H9 (cell line): ENCODE data around the gene ASCC3. TPM values are rescaled to one million over a fixed set of nuclear protein-coding genes. Genes with fewer than 3 reads are reported as not detected.

Experiments used
- DNase-seq: peaks from one replicate; pipeline ENCODE4 v3.0.0-alpha.2; 2017
- H2AFZ ChIP-seq: one replicate; pipeline ENCODE4 v1.6.1; 2013; ENCODE audit warnings: mild to moderate bottlenecking, low read length, control low read depth, moderate library complexity
- H2AK5ac ChIP-seq: 2 replicates; pipeline ENCODE4 v1.6.1; 2013; ENCODE audit warnings: low read length, control low read depth, mixed read lengths; ENCODE audit not compliant: insufficient read length
- H2BK120ac ChIP-seq: one replicate; pipeline ENCODE4 v1.6.1; 2013; ENCODE audit warnings: low read depth, mild to moderate bottlenecking, low read length, control low read depth, inconsistent platforms; ENCODE audit not compliant: poor library complexity, severe bottlenecking
- H2BK12ac ChIP-seq: 2 replicates; pipeline ENCODE4 v1.6.1; 2013; ENCODE audit warnings: low read length, control low read depth, mixed read lengths, low read depth; ENCODE audit not compliant: insufficient read length
- H2BK15ac ChIP-seq: 2 replicates; pipeline ENCODE4 v1.6.1; 2013; ENCODE audit warnings: low read depth, low read length, control low read depth
- H2BK20ac ChIP-seq: one replicate; pipeline ENCODE4 v1.6.1; 2013; ENCODE audit warnings: low read depth, mild to moderate bottlenecking, low read length, control low read depth, inconsistent platforms; ENCODE audit not compliant: poor library complexity, severe bottlenecking
- H2BK5ac ChIP-seq: 2 replicates; pipeline ENCODE4 v1.6.1; 2013; ENCODE audit warnings: low read length, control low read depth, mixed read lengths; ENCODE audit not compliant: insufficient read length
- H3K14ac ChIP-seq: 2 replicates; pipeline ENCODE4 v1.6.1; 2013; ENCODE audit warnings: low read length, control low read depth; ENCODE audit not compliant: insufficient read depth
- H3K18ac ChIP-seq: 2 replicates; pipeline ENCODE4 v1.6.1; 2013; ENCODE audit warnings: low read depth, mild to moderate bottlenecking, mixed read lengths, low read length, control low read depth; ENCODE audit not compliant: insufficient read length
- H3K23ac ChIP-seq: 2 replicates; pipeline ENCODE4 v1.6.1; 2013; ENCODE audit warnings: low read length, control low read depth, mixed read lengths, low read depth; ENCODE audit not compliant: insufficient read length
- H3K23me2 ChIP-seq: 2 replicates; pipeline ENCODE4 v1.6.1; 2013; ENCODE audit warnings: low read depth, mild to moderate bottlenecking, mixed read lengths, low read length, control low read depth; ENCODE audit not compliant: insufficient read length, poor library complexity, severe bottlenecking
- H3K27ac ChIP-seq: 2 replicates; pipeline ENCODE4 v1.5.1; 2013; ENCODE audit warnings: low read length, control low read depth, mixed read lengths, low read depth; ENCODE audit not compliant: insufficient read length
- H3K27me3 ChIP-seq: 2 replicates; pipeline ENCODE4 v1.6.1; 2013; ENCODE audit warnings: low read length, control low read depth, inconsistent platforms; ENCODE audit not compliant: insufficient read depth
- H3K4ac ChIP-seq: 2 replicates; pipeline ENCODE4 v1.6.1; 2013; ENCODE audit warnings: low read depth, mild to moderate bottlenecking, control low read depth, inconsistent platforms, low read length, moderate library complexity
- H3K4me1 ChIP-seq: 2 replicates; pipeline ENCODE4 v1.6.1; 2013; ENCODE audit warnings: low read length, control low read depth, inconsistent platforms; ENCODE audit not compliant: insufficient read depth
- H3K4me2 ChIP-seq: 2 replicates; pipeline ENCODE4 v1.6.1; 2013; ENCODE audit warnings: low read length, control low read depth, mixed read lengths; ENCODE audit not compliant: insufficient read length, insufficient read depth
- H3K56ac ChIP-seq: 2 replicates; pipeline ENCODE4 v1.6.1; 2013; ENCODE audit warnings: low read depth, mild to moderate bottlenecking, mixed read lengths, low read length, control low read depth; ENCODE audit not compliant: insufficient read length
- H3K79me1 ChIP-seq: 2 replicates; pipeline ENCODE4 v1.6.1; 2013; ENCODE audit warnings: low read depth, mild to moderate bottlenecking, moderate library complexity, low read length, control low read depth, inconsistent platforms; ENCODE audit not compliant: insufficient read depth, poor library complexity, severe bottlenecking
- H3K79me2 ChIP-seq: 2 replicates; pipeline ENCODE4 v1.6.1; 2013; ENCODE audit warnings: low read length, control low read depth, inconsistent platforms; ENCODE audit not compliant: insufficient read depth
- H3K9ac ChIP-seq: 2 replicates; pipeline ENCODE4 v1.6.1; 2013; ENCODE audit warnings: low read length, control low read depth, mixed read lengths; ENCODE audit not compliant: insufficient read length; ENCODE audit errors: extremely low read depth
- H3K9me3 ChIP-seq: one replicate; pipeline ENCODE4 v1.6.1; 2013; ENCODE audit warnings: low read depth, low read length, inconsistent platforms; ENCODE audit not compliant: control insufficient read depth
- H3T11ph ChIP-seq: one replicate; pipeline ENCODE4 v1.6.1; 2013; ENCODE audit warnings: mild to moderate bottlenecking, low read length, control low read depth, inconsistent platforms
- H4K20me1 ChIP-seq: one replicate; pipeline ENCODE4 v1.6.1; 2013; ENCODE audit not compliant: control insufficient read depth, insufficient read length, insufficient read depth
- H4K5ac ChIP-seq: 2 replicates; pipeline ENCODE4 v1.6.1; 2013; ENCODE audit warnings: low read depth, mild to moderate bottlenecking, mixed read lengths, low read length, control low read depth; ENCODE audit not compliant: insufficient read length
- H4K8ac ChIP-seq: replicated peaks from 2 replicates; pipeline ENCODE4 v1.6.1; 2013; ENCODE audit warnings: low read length, control low read depth, mixed read lengths, low read depth; ENCODE audit not compliant: insufficient read length
- H4K91ac ChIP-seq: 2 replicates; pipeline ENCODE4 v1.6.1; 2013; ENCODE audit warnings: low read depth, mild to moderate bottlenecking, moderate library complexity, mixed read lengths, low read length, control low read depth; ENCODE audit not compliant: insufficient read length
- H3K27ac Mint-ChIP-seq, 3 experiments: 2 replicates in 2 of 3; 3 replicates in 1 of 3; pipeline ENCODE4 v1.8.0; 2020 to 2021; ENCODE audit warnings: mixed read lengths in 3 of 3, mild to moderate bottlenecking in 1 of 3, moderate library complexity in 1 of 3
- H3K27me3 Mint-ChIP-seq: 2 replicates; pipeline ENCODE4 v1.8.0; 2021; ENCODE audit warnings: low read depth, mild to moderate bottlenecking, moderate library complexity, mixed read lengths
- H3K36me3 Mint-ChIP-seq, 3 experiments: 2 replicates in 2 of 3; 3 replicates in 1 of 3; pipeline ENCODE4 v1.8.0; 2020 to 2021; ENCODE audit warnings: low read depth in 3 of 3, mixed read lengths in 3 of 3; ENCODE audit not compliant: insufficient read depth in 1 of 3
- H3K4me1 Mint-ChIP-seq, 2 experiments: 2 replicates each; pipeline ENCODE4 v1.8.0; 2020; ENCODE audit warnings: mixed read lengths in 2 of 2
- H3K4me3 Mint-ChIP-seq, 2 experiments: 2 replicates in 1 of 2; 3 replicates in 1 of 2; pipeline ENCODE4 v1.8.0; 2020 to 2021; ENCODE audit warnings: mild to moderate bottlenecking in 2 of 2, mixed read lengths in 2 of 2, moderate library complexity in 1 of 2
- H3K9me3 Mint-ChIP-seq, 2 experiments: 2 replicates in 1 of 2; 3 replicates in 1 of 2; pipeline ENCODE4 v1.8.0; 2020; ENCODE audit warnings: mild to moderate bottlenecking in 2 of 2, mixed read lengths in 2 of 2, moderate library complexity in 1 of 2
- WGBS: extraction: QIAGEN DNeasy Blood & Tissue Kit; methylation state at CpG from one replicate; pipeline ENCODE4 v1.1.7; 2013; ENCODE audit warnings: missing lambda C conversion rate, low lambda C conversion rate, mixed read lengths; ENCODE audit not compliant: insufficient read length; ENCODE audit errors: extremely low coverage; 5-methylcytosine and 5-hydroxymethylcytosine counted together
- total RNA-seq: library from RNA; stranded (reverse); gene quantifications from 2 replicates; pipeline ENCODE4 v1.2.1, GENCODE V29; 2021
- TF ChIP-seq, protein P1 (sequence below): fragments of 200-600 bp; sonication (generic); conservative IDR thresholded peaks from 3 replicates; pipeline ENCODE4 v1.8.0; 2021; ENCODE audit warnings: antibody characterized with exemption, mild to moderate bottlenecking

ASCC3 gene
- total RNA-seq, 1 experiment from 2014 or later, result 63.8 TPM

DNA sequence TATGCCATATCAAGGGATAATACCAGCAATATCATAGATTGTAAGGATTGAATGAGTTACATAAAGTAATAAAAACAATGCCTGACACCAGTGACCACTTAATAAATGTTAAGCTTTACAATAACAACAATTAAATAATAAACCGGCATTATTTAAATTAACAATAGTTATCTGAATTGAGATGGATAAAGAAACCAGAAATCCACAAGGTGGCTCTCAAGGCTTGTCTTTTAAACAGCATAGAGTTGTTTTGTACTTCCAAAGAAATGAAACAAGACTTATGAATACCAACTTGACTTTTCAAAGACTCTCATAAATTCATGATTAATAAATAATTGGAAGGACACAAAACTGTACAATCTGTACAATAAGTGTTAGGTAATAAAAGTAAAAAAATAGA, 203.1 kb downstream of the ASCC3 start:
- Histone ChIP-seq H2BK15ac (no peak overlapping the region), H2BK120ac (no peak overlapping the region), H3K79me1 (no peaks in the 10 kb centered on the region), H2AFZ (no peak overlapping the region), H3K4me2 (no peak overlapping the region), H2AK5ac (no peak overlapping the region), H3K56ac (no peak overlapping the region), H3K9me3 (no peaks in the 10 kb centered on the region), H2BK5ac (no peak overlapping the region), H3K4me1 (no peaks in the 10 kb centered on the region; the same call in 1 of the 2 replicates), H2BK20ac (no peak overlapping the region), H4K91ac (no peak overlapping the region), H4K8ac (no peak overlapping the region), H3K18ac (no peak overlapping the region), H3K27ac (no peak overlapping the region), H2BK12ac (no peak overlapping the region), H3K14ac (no peak overlapping the region), H3K23me2 (no peaks in the 10 kb centered on the region), H3T11ph (no peak overlapping the region), H3K23ac (no peak overlapping the region), H3K27me3 (no peaks in the 10 kb centered on the region), H3K79me2 (no peaks in the 10 kb centered on the region), H4K20me1 (no peaks in the 10 kb centered on the region), H4K5ac (no peak overlapping the region), H3K4ac (no peak overlapping the region), H3K9ac (no peak overlapping the region)
- no CpG with 5 or more reads among the region's 1 CpG for WGBS
- Mint-ChIP-seq H3K4me3 (no peak overlapping the region), H3K27ac (no peak overlapping the region), H3K36me3 (no peaks in the 10 kb centered on the region), H3K4me1 (peaks cover 10 to 12% of the 10 kb centered on the region in 2 experiments), H3K9me3 (no peaks in the 10 kb centered on the region), H3K27me3 (no peaks in the 10 kb centered on the region)
- TF ChIP-seq, protein P1, sequence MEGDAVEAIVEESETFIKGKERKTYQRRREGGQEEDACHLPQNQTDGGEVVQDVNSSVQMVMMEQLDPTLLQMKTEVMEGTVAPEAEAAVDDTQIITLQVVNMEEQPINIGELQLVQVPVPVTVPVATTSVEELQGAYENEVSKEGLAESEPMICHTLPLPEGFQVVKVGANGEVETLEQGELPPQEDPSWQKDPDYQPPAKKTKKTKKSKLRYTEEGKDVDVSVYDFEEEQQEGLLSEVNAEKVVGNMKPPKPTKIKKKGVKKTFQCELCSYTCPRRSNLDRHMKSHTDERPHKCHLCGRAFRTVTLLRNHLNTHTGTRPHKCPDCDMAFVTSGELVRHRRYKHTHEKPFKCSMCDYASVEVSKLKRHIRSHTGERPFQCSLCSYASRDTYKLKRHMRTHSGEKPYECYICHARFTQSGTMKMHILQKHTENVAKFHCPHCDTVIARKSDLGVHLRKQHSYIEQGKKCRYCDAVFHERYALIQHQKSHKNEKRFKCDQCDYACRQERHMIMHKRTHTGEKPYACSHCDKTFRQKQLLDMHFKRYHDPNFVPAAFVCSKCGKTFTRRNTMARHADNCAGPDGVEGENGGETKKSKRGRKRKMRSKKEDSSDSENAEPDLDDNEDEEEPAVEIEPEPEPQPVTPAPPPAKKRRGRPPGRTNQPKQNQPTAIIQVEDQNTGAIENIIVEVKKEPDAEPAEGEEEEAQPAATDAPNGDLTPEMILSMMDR, result no peak
- DNase-seq, result no peak
